SK-N-MC (cell line): Measurements from ENCODE around the gene LHX2.

Experiments used
- EZH2 ChIP-seq: fragments of 200-600 bp; sonication (generic); IDR thresholded peaks from one replicate; pipeline ENCODE4 v1.6.1; 2017; ENCODE audit warnings: antibody characterized with exemption
- POLR2AphosphoS5 ChIP-seq: IDR thresholded peaks from 2 replicates; pipeline ENCODE4 v1.6.1; 2012; ENCODE audit warnings: mild to moderate bottlenecking, low read depth, low read length, borderline replicate concordance

DNA sequence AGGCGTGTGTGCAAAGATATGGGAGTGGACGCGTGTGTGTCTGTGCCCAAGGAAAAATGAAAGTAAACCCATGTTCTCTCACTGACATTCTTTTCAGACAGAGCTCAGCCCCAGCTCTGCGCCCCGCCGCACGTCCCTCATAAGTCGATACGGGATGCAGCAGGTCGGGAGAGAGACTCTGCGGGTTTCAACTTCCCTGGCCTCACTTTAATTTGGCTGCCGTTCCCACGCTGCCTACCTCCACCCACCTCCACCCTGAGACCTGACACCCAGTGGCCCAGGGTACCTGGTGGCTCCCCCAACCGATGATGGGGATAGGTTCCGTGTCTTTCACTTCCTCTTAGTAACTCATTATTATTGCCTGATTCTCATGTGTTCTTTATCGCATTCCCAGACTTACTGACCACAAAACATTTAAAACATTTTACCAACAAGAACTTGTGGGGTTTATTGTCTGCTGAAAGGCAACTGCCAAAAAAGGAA is 19.4 kb downstream of the LHX2 start:
- TF ChIP-seq EZH2 (no peak), POLR2AphosphoS5 (no peak)
